GM20431 (cell line): ENCODE results near the gene FAM3A.

ENCODE experiments used
- in situ Hi-C: fragments of 300-500 bp; cut with MseI, MboI; formaldehyde crosslinking; loops from one replicate; pipeline ENCODE4 v1.15.0; 2020; ENCODE audit warnings: low sequenced_read_pairs; ENCODE audit not compliant: unreplicated experiment

The FAM3A gene

GRCh38 chrX:154465601-154466000, 50.4 kb downstream of the FAM3A start:
- in situ Hi-C loops, result no loop called here

- in situ Hi-C loops, result no loop called here
Observed at GRCh38 chrX:154464806-154465365, 51.1 kb downstream of the FAM3A start.

GRCh38 chrX:154463611-154464220, 52.3 kb downstream of the FAM3A start:
- in situ Hi-C loops, result no loop called here

- in situ Hi-C loops, result no loop called here
Observed at GRCh38 chrX:154462396-154462795, 53.6 kb downstream of the FAM3A start.

GRCh38 chrX:154460326-154460725, 55.7 kb downstream of the FAM3A start:
- in situ Hi-C loops, result no loop called here

DNA sequence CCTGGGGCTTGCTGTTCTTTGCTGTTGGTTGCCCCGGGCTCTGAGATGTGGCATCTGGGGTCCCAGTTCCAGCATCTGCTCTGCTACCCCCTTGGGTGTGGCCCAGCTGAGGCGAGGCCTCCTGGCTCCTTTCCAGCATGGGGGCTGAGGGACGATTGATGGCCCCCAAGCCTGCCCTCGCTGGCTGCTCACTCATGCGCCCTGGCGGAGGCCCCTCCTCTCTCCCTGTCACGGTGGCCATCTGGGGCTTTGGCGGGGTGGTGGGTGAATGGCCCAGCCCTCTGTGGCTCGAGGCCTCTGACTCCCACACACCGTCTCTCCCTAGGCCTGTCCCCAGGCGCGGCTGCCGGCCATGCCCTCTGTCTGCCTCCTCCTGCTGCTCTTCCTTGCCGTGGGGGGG, 56.2 kb downstream of the FAM3A start:
- in situ Hi-C loops, result no loop called here

GRCh38 chrX:154458954-154459778, 56.9 kb downstream of the FAM3A start:
- in situ Hi-C loops, result no loop called here

GRCh38 chrX:154458116-154458953, 57.7 kb downstream of the FAM3A start, which contains the start of gene PLXNA3:
PLXNA3 (plus strand) TSS chrX:154458281; CDS start chrX:154460184, 1,903 bp downstream.
- in situ Hi-C loops, result no loop called here

DNA sequence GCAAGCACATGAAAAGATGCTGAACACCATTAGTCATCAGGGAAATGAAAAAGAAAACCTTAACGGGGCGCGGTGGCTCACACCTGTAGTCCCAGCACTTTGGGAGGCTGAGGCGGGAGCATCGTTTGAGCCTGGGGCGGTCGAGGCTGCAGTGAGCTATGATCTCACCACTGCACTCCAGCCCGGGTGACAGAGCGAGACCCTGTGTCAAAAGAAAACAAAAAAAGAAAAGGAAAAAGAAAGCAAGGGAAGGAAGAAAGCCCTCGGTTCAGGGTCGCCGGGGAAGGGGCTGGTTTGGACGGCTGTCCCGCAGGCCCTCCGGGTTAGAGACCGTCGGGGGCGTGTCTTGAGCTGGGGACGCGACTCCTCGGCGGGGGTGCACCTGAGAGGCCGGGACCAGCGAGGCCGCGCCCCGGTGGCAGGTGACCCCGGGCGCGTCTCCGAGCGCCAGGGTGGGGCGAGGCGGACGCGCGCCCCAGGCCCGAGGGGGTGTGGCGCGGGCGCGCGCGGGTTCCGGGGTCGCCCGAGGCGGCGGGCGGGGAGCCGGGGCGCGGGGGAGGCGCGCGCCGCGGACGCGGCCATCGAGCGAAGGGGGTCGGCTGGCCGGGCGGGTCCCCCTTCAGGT, 58.4 kb downstream of the FAM3A start:
- in situ Hi-C loops, result no loop called here
